Stimulated activated effector memory CD8-positive, alpha-beta T cell treated with anti-CD3 and anti-CD28 coated beads, Interleukin-12 subunit alpha, Interleukin-12 subunit beta, amount 100 ng/mL, for 72 hours (primary cell): ENCODE measurements around the gene GNGT2.
A peak's percentile ranks its signal among the peaks of the same experiment; 100 is the strongest.

Experiments used
- ATAC-seq: fragments of 150-1000 bp; cut with Tn5 transposase; 2 replicates; pipeline ENCODE4 v1.10.0; 2021
- DNase-seq, 2 donors: peaks; one replicate each; pipeline ENCODE4 v3.0.0; 2021 to 2022; ENCODE audit warnings: low spot score in 2 of 2
- H3K27ac Mint-ChIP-seq: one replicate; pipeline ENCODE4 v1.8.0; 2022; ENCODE audit warnings: mild to moderate bottlenecking, mixed read lengths
- H3K36me3 Mint-ChIP-seq: one replicate; pipeline ENCODE4 v1.8.0; 2022; ENCODE audit warnings: mild to moderate bottlenecking, mixed read lengths
- H3K4me1 Mint-ChIP-seq: one replicate; pipeline ENCODE4 v1.8.0; 2022; ENCODE audit warnings: mixed read lengths
- H3K4me3 Mint-ChIP-seq: one replicate; pipeline ENCODE4 v1.8.0; 2022; ENCODE audit warnings: mild to moderate bottlenecking, mixed read lengths
- H3K9me3 Mint-ChIP-seq: one replicate; pipeline ENCODE4 v1.8.0; 2022; ENCODE audit warnings: mixed read lengths

GNGT2 gene

GRCh38 chr17:49223168-49223516, 12.8 kb upstream of the GNGT2 start:
- peaks cover 86% of the 10 kb centered on the region for H3K36me3 Mint-ChIP-seq
- H3K27ac Mint-ChIP-seq, result peak overlapping the region; percentile 58
- no peaks in the 10 kb centered on the region for H3K9me3 Mint-ChIP-seq
- DNase-seq (peak in 1 of 2 donors; percentile 59), ATAC-seq (no peak)
- peak overlapping the region; percentile 72 for H3K4me3 Mint-ChIP-seq
- H3K4me1 Mint-ChIP-seq, result peaks cover 76% of the 10 kb centered on the region

- peaks cover 96% of the 10 kb centered on the region for H3K36me3 Mint-ChIP-seq
- ATAC-seq (no peak), DNase-seq (no peak)
- no peaks in the 10 kb centered on the region for H3K9me3 Mint-ChIP-seq
- H3K4me1 Mint-ChIP-seq, result peaks cover 81% of the 10 kb centered on the region
- peak overlapping the region; percentile 71 for H3K4me3 Mint-ChIP-seq
- H3K27ac Mint-ChIP-seq, result peak overlapping the region; percentile 90
These were observed 9.6 kb upstream of the GNGT2 start for GRCh38 chr17:49219987-49220386.

- Mint-ChIP-seq H3K9me3 (no peaks in the 10 kb centered on the region), H3K4me3 (peak overlapping the region; percentile 71), H3K4me1 (peaks cover 81% of the 10 kb centered on the region), H3K36me3 (peaks cover 96% of the 10 kb centered on the region), H3K27ac (peak overlapping the region; percentile 90)
- peak in 1 of 2 donors; percentile 84 for DNase-seq
- peak; percentile 70 for ATAC-seq
These were observed 8.9 kb upstream of the GNGT2 start for GRCh38 chr17:49218941-49219913.

- H3K4me3 Mint-ChIP-seq, result peak overlapping the region; percentile 71
- H3K27ac Mint-ChIP-seq, result peak overlapping the region; percentile 90
- peak in 1 of 2 donors; percentile 79 for DNase-seq
- no peaks in the 10 kb centered on the region for H3K9me3 Mint-ChIP-seq
- H3K36me3 Mint-ChIP-seq, result peaks cover 93% of the 10 kb centered on the region
- peak; percentile 81 for ATAC-seq
- H3K4me1 Mint-ChIP-seq, result peaks cover 85% of the 10 kb centered on the region
These were observed 7.5 kb upstream of the GNGT2 start for GRCh38 chr17:49217651-49218413.

- Mint-ChIP-seq H3K4me1 (peaks cover 85% of the 10 kb centered on the region), H3K36me3 (peaks cover 90% of the 10 kb centered on the region), H3K27ac (peak overlapping the region; percentile 90), H3K4me3 (peak overlapping the region; percentile 71), H3K9me3 (no peaks in the 10 kb centered on the region)
- DNase-seq, result no peak
- no peak for ATAC-seq
These were observed 6.7 kb upstream of the GNGT2 start for GRCh38 chr17:49216953-49217650.

- H3K36me3 Mint-ChIP-seq, result peaks cover 85% of the 10 kb centered on the region
- H3K4me3 Mint-ChIP-seq, result peak overlapping the region; percentile 71
- ATAC-seq (no peak), DNase-seq (no peak)
- H3K27ac Mint-ChIP-seq, result peak overlapping the region; percentile 90
- H3K4me1 Mint-ChIP-seq, result peaks cover 87% of the 10 kb centered on the region
- H3K9me3 Mint-ChIP-seq, result no peaks in the 10 kb centered on the region
These were observed 6.1 kb upstream of the GNGT2 start for GRCh38 chr17:49216482-49216881.

- peak in 1 of 2 donors; percentile 55 for DNase-seq
- Mint-ChIP-seq H3K27ac (peak overlapping the region; percentile 83), H3K9me3 (no peaks in the 10 kb centered on the region), H3K4me3 (peak overlapping the region; percentile 71), H3K4me1 (peaks cover 96% of the 10 kb centered on the region), H3K36me3 (peaks cover 77% of the 10 kb centered on the region)
- ATAC-seq, result no peak
These were observed 4.4 kb upstream of the GNGT2 start for GRCh38 chr17:49214676-49215360.

GRCh38 chr17:49213847-49214246, 3.5 kb upstream of the GNGT2 start:
- ATAC-seq (no peak), DNase-seq (no peak)
- H3K4me3 Mint-ChIP-seq, result peak overlapping the region; percentile 71
- H3K9me3 Mint-ChIP-seq, result no peaks in the 10 kb centered on the region
- peaks cover 96% of the 10 kb centered on the region for H3K4me1 Mint-ChIP-seq
- H3K36me3 Mint-ChIP-seq, result peaks cover 68% of the 10 kb centered on the region
- peak overlapping the region; percentile 83 for H3K27ac Mint-ChIP-seq

- Mint-ChIP-seq H3K27ac (peak overlapping the region; percentile 83), H3K36me3 (peaks cover 64% of the 10 kb centered on the region), H3K9me3 (no peaks in the 10 kb centered on the region), H3K4me1 (peaks cover 95% of the 10 kb centered on the region), H3K4me3 (peak overlapping the region; percentile 71)
- DNase-seq (no peak), ATAC-seq (no peak)
These were observed 3.0 kb upstream of the GNGT2 start for GRCh38 chr17:49213399-49213798.

- H3K27ac Mint-ChIP-seq, result peak overlapping the region; percentile 80
- DNase-seq (peak in 1 of 2 donors; percentile 65), ATAC-seq (peak; percentile 63)
- H3K9me3 Mint-ChIP-seq, result no peaks in the 10 kb centered on the region
- H3K4me1 Mint-ChIP-seq, result peaks cover 65% of the 10 kb centered on the region
- peak overlapping the region; percentile 71 for H3K4me3 Mint-ChIP-seq
- H3K36me3 Mint-ChIP-seq, result peaks cover 24% of the 10 kb centered on the region
These were observed 1.3 kb downstream of the GNGT2 start for GRCh38 chr17:49209061-49209571.

- no peak overlapping the region for H3K27ac Mint-ChIP-seq
- H3K9me3 Mint-ChIP-seq, result no peaks in the 10 kb centered on the region
- H3K4me1 Mint-ChIP-seq, result peaks cover 26% of the 10 kb centered on the region
- no peak overlapping the region for H3K4me3 Mint-ChIP-seq
- peaks cover 4% of the 10 kb centered on the region for H3K36me3 Mint-ChIP-seq
- DNase-seq (no peak), ATAC-seq (no peak)
These were observed 5.9 kb downstream of the GNGT2 start for GRCh38 chr17:49204516-49204915.

GRCh38 chr17:49203796-49204195, 6.6 kb downstream of the GNGT2 start:
- Mint-ChIP-seq H3K36me3 (peaks cover 4% of the 10 kb centered on the region), H3K4me3 (no peak overlapping the region), H3K27ac (no peak overlapping the region), H3K9me3 (no peaks in the 10 kb centered on the region), H3K4me1 (peaks cover 19% of the 10 kb centered on the region)
- no peak for ATAC-seq
- DNase-seq, result no peak

GRCh38 chr17:49201481-49201927, 8.9 kb downstream of the GNGT2 start:
- ATAC-seq, result no peak
- DNase-seq, result no peak

GRCh38 chr17:49200423-49201083, 9.8 kb downstream of the GNGT2 start:
- ATAC-seq (no peak), DNase-seq (no peak)
- no peaks in the 10 kb centered on the region for H3K9me3 Mint-ChIP-seq
- no peak overlapping the region for H3K4me3 Mint-ChIP-seq
- no peak overlapping the region for H3K27ac Mint-ChIP-seq
- H3K36me3 Mint-ChIP-seq, result peaks cover 4% of the 10 kb centered on the region
- H3K4me1 Mint-ChIP-seq, result peaks cover 13% of the 10 kb centered on the region

More at GRCh38 chr17:49201481-49201927, 8.9 kb downstream of the GNGT2 start:
- H3K27ac Mint-ChIP-seq, result no peak overlapping the region
- H3K36me3 Mint-ChIP-seq, result peaks cover 4% of the 10 kb centered on the region
- peaks cover 7% of the 10 kb centered on the region for H3K4me1 Mint-ChIP-seq
- H3K9me3 Mint-ChIP-seq, result no peaks in the 10 kb centered on the region
- H3K4me3 Mint-ChIP-seq, result no peak overlapping the region
